ENCODE results near the gene HERC6. TPM values are rescaled to one million over a fixed set of nuclear protein-coding genes. Genes with fewer than 3 reads are reported as not detected.

The HERC6 gene
- total and polyA plus RNA-seq, 2 donors (not counting 1 experiment from before 2014, with no cell fraction given) = 5.1 to 10.9 TPM

GRCh38 chr4:88366460-88366859 is 12.2 kb upstream of the HERC6 start:
- no peak for TF ChIP-seq EZH2 (IDR thresholded peaks at IDR 0.05; ENCODE audit: borderline replicate concordance, insufficient read depth, low read depth, low read length, poor library complexity, severe bottlenecking)
- TF ChIP-seq, protein P1, sequence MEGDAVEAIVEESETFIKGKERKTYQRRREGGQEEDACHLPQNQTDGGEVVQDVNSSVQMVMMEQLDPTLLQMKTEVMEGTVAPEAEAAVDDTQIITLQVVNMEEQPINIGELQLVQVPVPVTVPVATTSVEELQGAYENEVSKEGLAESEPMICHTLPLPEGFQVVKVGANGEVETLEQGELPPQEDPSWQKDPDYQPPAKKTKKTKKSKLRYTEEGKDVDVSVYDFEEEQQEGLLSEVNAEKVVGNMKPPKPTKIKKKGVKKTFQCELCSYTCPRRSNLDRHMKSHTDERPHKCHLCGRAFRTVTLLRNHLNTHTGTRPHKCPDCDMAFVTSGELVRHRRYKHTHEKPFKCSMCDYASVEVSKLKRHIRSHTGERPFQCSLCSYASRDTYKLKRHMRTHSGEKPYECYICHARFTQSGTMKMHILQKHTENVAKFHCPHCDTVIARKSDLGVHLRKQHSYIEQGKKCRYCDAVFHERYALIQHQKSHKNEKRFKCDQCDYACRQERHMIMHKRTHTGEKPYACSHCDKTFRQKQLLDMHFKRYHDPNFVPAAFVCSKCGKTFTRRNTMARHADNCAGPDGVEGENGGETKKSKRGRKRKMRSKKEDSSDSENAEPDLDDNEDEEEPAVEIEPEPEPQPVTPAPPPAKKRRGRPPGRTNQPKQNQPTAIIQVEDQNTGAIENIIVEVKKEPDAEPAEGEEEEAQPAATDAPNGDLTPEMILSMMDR (IDR thresholded peaks at IDR 0.05) = no peak
- Histone ChIP-seq H3K79me2 (ENCODE audit: control insufficient read depth, insufficient read depth, low read length) (no peaks in the 10 kb centered on the region), H3K4me2 (replicated peaks; ENCODE audit: low read depth, low read length, poor library complexity, severe bottlenecking) (no peak overlapping the region), H3K9me3 (ENCODE audit: control extremely low read depth in 1 of 3, control insufficient read depth in 2 of 3, insufficient read depth in 1 of 3, low read length in 2 of 3) (peaks cover 2 to 8% (median 4%) of the 10 kb centered on the region in 3 donors), H4K20me1 (ENCODE audit: control insufficient read depth, insufficient read depth, low read length, poor library complexity, severe bottlenecking) (no peaks in the 10 kb centered on the region), H3K4me1 (ENCODE audit: control insufficient read depth in 2 of 2, insufficient read depth in 2 of 2, low read length in 2 of 2) (no peaks in the 10 kb centered on the region), H2AFZ (ENCODE audit: insufficient read depth, low read depth, low read length, poor library complexity, severe bottlenecking) (no peak overlapping the region), H3K9ac (ENCODE audit: low read length) (no peak overlapping the region), H3K36me3 (replicated peaks in 1 of 2; ENCODE audit: control extremely low read depth in 1 of 2, control insufficient read depth in 1 of 2, extremely low read depth in 1 of 2, insufficient read depth in 2 of 2, low read length in 1 of 2) (no peaks in the 10 kb centered on the region), H3K27me3 (replicated peaks in 1 of 4; ENCODE audit: control extremely low read depth in 1 of 4, control insufficient read depth in 3 of 4, insufficient read depth in 4 of 4, low read length in 3 of 4) (peaks cover 0 to 2% (median 0%) of the 10 kb centered on the region in 4 experiments), H3K4me3 (ENCODE audit: control extremely low read depth in 1 of 5, extremely low read depth in 1 of 5, insufficient read depth in 1 of 5, low read depth in 2 of 5, low read length in 4 of 5) (no peak overlapping the region), H3K27ac (ENCODE audit: low read length in 2 of 2) (no peak overlapping the region)
- CTCF ChIA-PET = interaction anchor here (1.6 kb wide), 1 partner anchor 147 kb away, joined by 5 read pairs; no protein-coding TSS in a partner anchor
- Mint-ChIP-seq H3K9me3 (ENCODE audit: insufficient read depth) (peaks cover 7% of the 10 kb centered on the region), H3K4me3 (no peak overlapping the region), H3K4me1 (no peaks in the 10 kb centered on the region), H3K27me3 (peaks cover 7% of the 10 kb centered on the region), H3K27ac (no peak overlapping the region)
- ATAC-seq (ENCODE audit: low read depth) (no peak), DNase-seq (no peak)
- intact Hi-C loops (cut with micrococcal nuclease) = no loop called here
- POLR2A ChIA-PET = no interaction called here
- WGBS (ENCODE audit: insufficient coverage) = no CpG with 5 or more reads among the region's 2 CpGs

- H3K27ac Mint-ChIP-seq = no peak overlapping the region
- H3K9ac ChIP-seq (ENCODE audit: low read length) = no peak overlapping the region
- H3K27ac ChIP-seq (ENCODE audit: low read length in 2 of 2) = no peak overlapping the region
- ATAC-seq (ENCODE audit: low read depth) (no peak), DNase-seq (no peak)
- ChIA-PET CTCF (interaction anchor here (1.6 to 3.5 kb wide), 2 partner anchors 47 to 147 kb away, joined by 3 to 27 read pairs; no protein-coding TSS in a partner anchor), POLR2A (no interaction called here)
- no peaks in the 10 kb centered on the region for H3K36me3 ChIP-seq (replicated peaks in 1 of 2; ENCODE audit: control extremely low read depth in 1 of 2, control insufficient read depth in 1 of 2, extremely low read depth in 1 of 2, insufficient read depth in 2 of 2, low read length in 1 of 2)
- H4K20me1 ChIP-seq (ENCODE audit: control insufficient read depth, insufficient read depth, low read length, poor library complexity, severe bottlenecking) = no peaks in the 10 kb centered on the region
- H3K4me3 Mint-ChIP-seq = no peak overlapping the region
- no peaks in the 10 kb centered on the region for H3K4me1 ChIP-seq (ENCODE audit: control insufficient read depth in 2 of 2, insufficient read depth in 2 of 2, low read length in 2 of 2)
- no peak overlapping the region for H2AFZ ChIP-seq (ENCODE audit: insufficient read depth, low read depth, low read length, poor library complexity, severe bottlenecking)
- H3K9me3 ChIP-seq (ENCODE audit: control extremely low read depth in 1 of 3, control insufficient read depth in 2 of 3, insufficient read depth in 1 of 3, low read length in 2 of 3) = peaks cover 2 to 8% (median 4%) of the 10 kb centered on the region in 3 donors
- H3K27me3 Mint-ChIP-seq = peaks cover 2% of the 10 kb centered on the region
- TF ChIP-seq EZH2 (IDR thresholded peaks at IDR 0.05; ENCODE audit: borderline replicate concordance, insufficient read depth, low read depth, low read length, poor library complexity, severe bottlenecking) = no peak
- TF ChIP-seq, protein P1 (IDR thresholded peaks at IDR 0.05) = no peak
- H3K4me3 ChIP-seq (ENCODE audit: control extremely low read depth in 1 of 5, extremely low read depth in 1 of 5, insufficient read depth in 1 of 5, low read depth in 2 of 5, low read length in 4 of 5) = no peak overlapping the region
- 58% methylated on average over 1 of the region's 5 CpGs for WGBS (ENCODE audit: insufficient coverage)
- H3K79me2 ChIP-seq (ENCODE audit: control insufficient read depth, insufficient read depth, low read length) = no peaks in the 10 kb centered on the region
- peaks cover 0 to 2% (median 0%) of the 10 kb centered on the region in 4 experiments for H3K27me3 ChIP-seq (replicated peaks in 1 of 4; ENCODE audit: control extremely low read depth in 1 of 4, control insufficient read depth in 3 of 4, insufficient read depth in 4 of 4, low read length in 3 of 4)
- no peak overlapping the region for H3K4me2 ChIP-seq (replicated peaks; ENCODE audit: low read depth, low read length, poor library complexity, severe bottlenecking)
- no peaks in the 10 kb centered on the region for H3K4me1 Mint-ChIP-seq
- peaks cover 7% of the 10 kb centered on the region for H3K9me3 Mint-ChIP-seq (ENCODE audit: insufficient read depth)
- intact Hi-C loops (cut with micrococcal nuclease) = no loop called here
These were observed 10.8 kb upstream of the HERC6 start for GRCh38 chr4:88367826-88368225.
